DMS 273 (cell line): Measurements from ENCODE around the gene WDR45.

Experiments used
- DNase-seq: peaks from one replicate; lab custom pipeline; 2025; ENCODE audit not compliant: unreplicated experiment; lab: John Stamatoyannopoulos, UW

Gene WDR45

DNA sequence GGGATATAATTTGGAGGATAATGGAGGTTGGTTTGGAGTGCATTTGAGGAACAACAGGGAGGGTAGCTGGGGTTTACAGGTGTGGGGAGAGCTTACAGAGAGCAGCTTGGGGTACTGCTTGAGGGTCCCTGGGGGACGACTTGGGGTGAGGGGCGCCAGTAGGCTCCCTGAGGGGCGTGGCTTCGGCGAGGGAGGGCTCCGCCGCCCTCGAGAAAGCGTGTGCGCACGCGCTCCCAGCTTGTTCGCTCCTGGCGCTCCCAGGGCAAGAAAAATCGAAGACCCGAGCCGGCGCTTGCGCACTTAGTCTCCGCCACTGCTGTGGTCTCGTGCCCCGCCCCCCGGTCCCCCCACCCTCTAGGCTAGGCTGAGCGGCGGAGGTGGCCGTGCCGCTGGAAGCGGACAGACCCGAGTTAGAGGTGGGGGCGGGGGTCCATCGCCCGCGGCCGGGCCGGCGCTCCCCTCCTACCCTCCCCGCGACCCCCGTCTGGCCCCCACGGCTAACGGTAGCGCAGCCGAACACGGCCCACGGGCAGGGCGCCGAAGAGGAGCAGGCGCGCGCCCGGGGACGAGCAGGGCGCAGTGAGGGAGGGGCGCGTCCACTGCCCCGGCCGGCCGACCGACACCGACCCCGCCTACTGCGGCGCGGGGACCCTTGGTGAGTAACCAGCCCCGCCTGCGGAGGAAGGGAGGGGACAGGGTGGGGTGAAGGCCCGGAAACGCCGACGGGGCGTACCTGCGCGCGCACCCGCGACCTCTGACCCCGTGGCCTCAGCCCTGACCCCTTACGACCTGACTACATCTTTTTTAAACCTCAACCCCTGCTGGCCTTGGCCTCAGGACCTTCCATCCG is 26.2 kb downstream of the WDR45 start:
- DNase-seq: peak; percentile 89

GRCh38 chrX:49043987-49044281 is 35.8 kb downstream of the WDR45 start:
- no peak for DNase-seq

DNA sequence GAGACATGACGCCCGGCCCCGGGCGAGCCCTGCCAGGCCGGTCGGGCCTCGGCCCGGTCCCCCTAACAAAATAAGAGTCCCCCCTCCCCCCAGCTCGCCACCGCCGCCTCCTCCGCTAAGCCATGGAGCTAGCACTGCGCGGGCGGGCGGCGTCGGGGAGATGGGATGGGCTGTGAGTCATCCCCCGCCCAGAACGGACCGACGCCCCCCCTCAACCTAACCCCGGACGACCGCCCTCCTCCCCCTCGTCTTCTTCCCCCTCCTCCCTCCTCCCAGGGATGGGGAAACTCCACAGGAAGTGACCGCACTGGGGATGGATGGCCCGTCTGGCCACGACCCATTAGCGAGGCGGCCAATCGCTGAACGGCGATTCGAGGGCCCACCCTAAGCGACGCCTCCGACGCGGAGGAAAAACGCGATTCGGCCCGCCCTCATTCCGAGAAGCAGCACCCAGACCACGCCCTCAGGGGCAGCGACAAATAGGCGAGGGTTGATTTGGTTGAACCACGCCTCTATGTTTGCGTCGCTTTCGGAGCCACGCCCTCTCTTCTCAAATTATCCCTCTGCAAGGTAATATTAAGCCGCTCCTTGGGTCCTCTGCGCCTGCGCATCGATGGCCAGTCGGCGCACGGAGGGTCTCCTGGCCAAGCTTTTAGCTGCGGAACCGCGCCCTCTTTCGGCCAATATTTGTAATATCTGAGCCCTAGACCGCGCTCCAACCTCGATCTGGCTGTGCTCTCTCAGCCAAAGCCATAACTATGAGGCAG is 36.3 kb downstream of the WDR45 start, which contains the start of gene TFE3:
TFE3 (minus strand) TSS at position 138 of the 767 bp plus-strand sequence; CDS start at position 7, 131 bp downstream.
- DNase-seq: peak; percentile 99

- no peak for DNase-seq
These were observed 37.0 kb downstream of the WDR45 start for GRCh38 chrX:49042581-49043219.

DNA sequence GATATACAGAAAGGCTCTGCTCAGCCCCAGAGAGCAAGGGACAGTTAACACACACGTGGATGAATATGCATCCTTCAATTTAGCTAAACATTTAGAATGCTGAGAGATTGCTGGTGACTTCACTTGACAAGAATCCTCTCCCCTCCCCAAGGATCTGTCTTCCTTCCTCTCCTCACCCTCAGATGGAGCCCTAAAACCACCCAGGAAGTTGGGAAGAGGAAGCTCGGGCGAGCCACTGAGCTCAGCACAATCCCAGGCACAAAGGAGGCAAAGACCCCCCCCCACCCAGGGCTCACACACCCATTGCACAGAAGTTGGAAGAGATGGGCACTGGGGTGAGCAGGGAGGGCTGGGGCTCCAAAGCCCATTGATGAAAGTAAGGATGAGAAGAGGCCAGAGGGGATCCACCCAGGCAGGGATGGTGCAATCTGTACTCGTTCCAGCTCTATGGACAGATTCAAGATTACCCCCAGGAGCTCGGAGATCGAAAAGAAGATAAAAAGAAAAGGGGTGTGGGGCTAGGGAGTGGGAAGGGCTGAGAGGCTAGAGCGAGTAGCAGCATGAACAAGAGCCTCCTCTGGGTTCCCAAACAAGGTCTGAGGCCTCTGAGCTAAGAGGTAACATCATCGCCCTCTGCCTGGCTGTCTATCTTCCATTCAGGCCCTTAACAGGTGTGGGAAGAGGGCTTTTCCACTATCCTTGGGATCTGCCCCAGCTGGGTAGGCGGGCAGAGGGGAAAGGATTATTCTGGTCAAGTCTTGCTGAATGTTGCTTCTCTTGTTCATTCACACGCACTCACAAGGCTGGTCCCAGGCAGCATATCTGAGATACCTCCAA is 37.7 kb downstream of the WDR45 start:
- peak; percentile 49 for DNase-seq

GRCh38 chrX:49040376-49040955 is 39.2 kb downstream of the WDR45 start:
- no peak for DNase-seq

- DNase-seq: peak; percentile 92
These were observed 39.9 kb downstream of the WDR45 start for GRCh38 chrX:49039598-49040375.

DNA sequence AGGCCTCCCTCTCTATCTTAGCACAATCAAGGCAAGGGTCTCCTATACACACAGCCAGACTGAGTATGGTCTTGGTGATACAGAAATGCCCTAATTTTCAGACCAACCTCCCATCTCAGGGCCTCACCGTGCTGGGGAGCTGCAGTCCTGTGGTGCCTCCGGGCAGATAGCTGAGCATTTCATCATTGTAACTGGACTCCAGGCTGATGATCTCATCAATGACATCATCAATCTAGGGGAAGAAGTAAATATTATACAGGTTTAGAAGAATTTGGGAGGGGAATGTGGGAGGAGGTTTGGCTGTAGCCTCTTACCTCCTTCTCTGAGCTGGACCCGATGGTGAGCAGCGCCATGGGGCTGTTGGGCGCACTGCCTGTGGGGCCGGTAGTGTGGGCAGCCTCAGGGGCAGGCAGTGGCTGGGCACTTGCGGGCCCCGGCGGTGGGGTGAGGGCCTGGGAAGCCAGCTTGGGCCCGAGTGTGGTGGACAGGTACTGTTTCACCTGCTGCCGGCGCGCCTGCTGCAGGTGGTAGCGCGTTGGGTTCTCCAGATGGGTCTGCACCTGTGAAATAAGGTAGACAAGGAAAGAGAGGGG is 41.7 kb downstream of the WDR45 start:
- DNase-seq: no peak

DNA sequence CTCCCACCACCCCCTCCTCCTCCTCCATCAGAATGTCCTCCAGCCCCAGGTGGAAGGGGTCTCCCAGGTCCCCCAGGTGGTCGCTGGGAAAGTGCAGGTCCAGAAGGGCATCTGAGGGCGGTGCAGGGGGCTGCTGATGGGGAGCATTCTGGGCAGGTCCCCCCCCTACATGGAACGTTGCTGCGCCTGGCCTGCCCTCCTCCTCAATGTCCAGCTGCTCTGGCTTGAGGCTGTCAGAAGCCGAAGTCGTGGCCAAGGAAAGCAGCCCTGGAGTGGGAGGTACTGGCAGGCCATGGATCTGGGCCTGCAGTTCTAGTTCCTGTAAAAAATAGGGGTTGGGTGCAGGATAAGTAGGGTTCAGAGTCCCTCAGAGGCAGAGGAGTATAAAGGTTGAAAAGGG is 49.4 kb downstream of the WDR45 start:
- DNase-seq: no peak

DNA sequence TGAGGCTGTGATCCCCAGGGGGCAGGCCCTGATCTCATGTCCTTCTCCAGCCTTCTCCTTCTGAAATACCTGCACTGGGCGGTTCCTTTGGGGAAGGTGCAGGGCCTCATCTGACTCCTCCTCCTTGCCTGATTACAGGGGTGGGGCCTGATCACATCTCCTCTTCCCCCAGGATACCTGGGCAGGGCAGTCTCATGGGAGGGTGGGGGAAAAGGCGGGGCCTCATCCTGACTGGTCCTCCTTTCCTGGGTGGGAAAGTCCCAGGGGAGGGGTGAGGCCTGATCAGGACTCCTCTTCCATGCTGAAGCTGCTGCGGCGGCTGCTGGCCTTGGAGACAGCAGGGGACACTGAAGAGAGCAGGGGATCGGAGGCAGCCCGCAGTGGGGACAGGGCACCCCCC is 49.8 kb downstream of the WDR45 start:
- DNase-seq: no peak
